NCI-H187 treated with DMSO at 0.1 percent for 48 hours (cell line): Measurements from ENCODE around the gene MRPS34.
"Not testable (repeated sequence)": the region's sequence is repeated elsewhere in the genome, so short reads cannot be mapped to it uniquely, and the experiment has no call there.

ENCODE experiments used
- DNase-seq: peaks from one replicate; lab custom pipeline; 2025; lab: John Stamatoyannopoulos, UW

Gene MRPS34

GRCh38 chr16:1749152-1750117 is 23.5 kb downstream of the MRPS34 start:
- no peak for DNase-seq

- no peak for DNase-seq
These were observed 25.0 kb downstream of the MRPS34 start for GRCh38 chr16:1747934-1748333.

GRCh38 chr16:1746693-1747195 is 26.2 kb downstream of the MRPS34 start:
- DNase-seq = no peak

GRCh38 chr16:1745900-1746692 is 26.8 kb downstream of the MRPS34 start:
- DNase-seq = no peak

GRCh38 chr16:1745181-1745899 is 27.6 kb downstream of the MRPS34 start:
- no peak for DNase-seq

GRCh38 chr16:1744338-1744840 is 28.5 kb downstream of the MRPS34 start:
- no peak for DNase-seq

GRCh38 chr16:1743376-1744337 is 29.3 kb downstream of the MRPS34 start:
- no peak for DNase-seq

- no peak for DNase-seq
These were observed 31.3 kb downstream of the MRPS34 start for GRCh38 chr16:1741553-1742165.

- DNase-seq = no peak
These were observed 32.0 kb downstream of the MRPS34 start for GRCh38 chr16:1740781-1741490.

- no peak for DNase-seq
These were observed 32.7 kb downstream of the MRPS34 start for GRCh38 chr16:1740234-1740633.

GRCh38 chr16:1734816-1735215 is 38.1 kb downstream of the MRPS34 start:
- no peak for DNase-seq

GRCh38 chr16:1734123-1734522 is 38.8 kb downstream of the MRPS34 start:
- no peak for DNase-seq

GRCh38 chr16:1732551-1732987 is 40.4 kb downstream of the MRPS34 start:
- DNase-seq = not testable (repeated sequence)

- no peak for DNase-seq
These were observed 40.9 kb downstream of the MRPS34 start for GRCh38 chr16:1732071-1732470.

GRCh38 chr16:1731603-1732002 is 41.3 kb downstream of the MRPS34 start:
- no peak for DNase-seq

- no peak for DNase-seq
These were observed 41.9 kb downstream of the MRPS34 start for GRCh38 chr16:1731073-1731472.

- no peak for DNase-seq
These were observed 43.5 kb downstream of the MRPS34 start for GRCh38 chr16:1729445-1729844.

- no peak for DNase-seq
These were observed 43.9 kb downstream of the MRPS34 start for GRCh38 chr16:1729026-1729425.
